H9 (cell line): Measurements from ENCODE around the gene NOTCH1. TPM values are rescaled to one million over a fixed set of nuclear protein-coding genes. Genes with fewer than 3 reads are reported as not detected.

ENCODE experiments used
- DNase-seq: peaks from one replicate; pipeline ENCODE4 v3.0.0-alpha.2; 2017
- H2AFZ ChIP-seq: one replicate; pipeline ENCODE4 v1.6.1; 2013; ENCODE audit warnings: mild to moderate bottlenecking, low read length, control low read depth, moderate library complexity
- H2AK5ac ChIP-seq: 2 replicates; pipeline ENCODE4 v1.6.1; 2013; ENCODE audit warnings: low read length, control low read depth, mixed read lengths; ENCODE audit not compliant: insufficient read length
- H2BK120ac ChIP-seq: one replicate; pipeline ENCODE4 v1.6.1; 2013; ENCODE audit warnings: low read depth, mild to moderate bottlenecking, low read length, control low read depth, inconsistent platforms; ENCODE audit not compliant: poor library complexity, severe bottlenecking
- H2BK12ac ChIP-seq: 2 replicates; pipeline ENCODE4 v1.6.1; 2013; ENCODE audit warnings: low read length, control low read depth, mixed read lengths, low read depth; ENCODE audit not compliant: insufficient read length
- H2BK15ac ChIP-seq: 2 replicates; pipeline ENCODE4 v1.6.1; 2013; ENCODE audit warnings: low read depth, low read length, control low read depth
- H2BK20ac ChIP-seq: one replicate; pipeline ENCODE4 v1.6.1; 2013; ENCODE audit warnings: low read depth, mild to moderate bottlenecking, low read length, control low read depth, inconsistent platforms; ENCODE audit not compliant: poor library complexity, severe bottlenecking
- H2BK5ac ChIP-seq: 2 replicates; pipeline ENCODE4 v1.6.1; 2013; ENCODE audit warnings: low read length, control low read depth, mixed read lengths; ENCODE audit not compliant: insufficient read length
- H3K14ac ChIP-seq: 2 replicates; pipeline ENCODE4 v1.6.1; 2013; ENCODE audit warnings: low read length, control low read depth; ENCODE audit not compliant: insufficient read depth
- H3K18ac ChIP-seq: 2 replicates; pipeline ENCODE4 v1.6.1; 2013; ENCODE audit warnings: low read depth, mild to moderate bottlenecking, mixed read lengths, low read length, control low read depth; ENCODE audit not compliant: insufficient read length
- H3K23ac ChIP-seq: 2 replicates; pipeline ENCODE4 v1.6.1; 2013; ENCODE audit warnings: low read length, control low read depth, mixed read lengths, low read depth; ENCODE audit not compliant: insufficient read length
- H3K23me2 ChIP-seq: 2 replicates; pipeline ENCODE4 v1.6.1; 2013; ENCODE audit warnings: low read depth, mild to moderate bottlenecking, mixed read lengths, low read length, control low read depth; ENCODE audit not compliant: insufficient read length, poor library complexity, severe bottlenecking
- H3K27ac ChIP-seq: 2 replicates; pipeline ENCODE4 v1.5.1; 2013; ENCODE audit warnings: low read length, control low read depth, mixed read lengths, low read depth; ENCODE audit not compliant: insufficient read length
- H3K27me3 ChIP-seq: 2 replicates; pipeline ENCODE4 v1.6.1; 2013; ENCODE audit warnings: low read length, control low read depth, inconsistent platforms; ENCODE audit not compliant: insufficient read depth
- H3K4ac ChIP-seq: 2 replicates; pipeline ENCODE4 v1.6.1; 2013; ENCODE audit warnings: low read depth, mild to moderate bottlenecking, control low read depth, inconsistent platforms, low read length, moderate library complexity
- H3K4me1 ChIP-seq: 2 replicates; pipeline ENCODE4 v1.6.1; 2013; ENCODE audit warnings: low read length, control low read depth, inconsistent platforms; ENCODE audit not compliant: insufficient read depth
- H3K4me2 ChIP-seq: 2 replicates; pipeline ENCODE4 v1.6.1; 2013; ENCODE audit warnings: low read length, control low read depth, mixed read lengths; ENCODE audit not compliant: insufficient read length, insufficient read depth
- H3K56ac ChIP-seq: 2 replicates; pipeline ENCODE4 v1.6.1; 2013; ENCODE audit warnings: low read depth, mild to moderate bottlenecking, mixed read lengths, low read length, control low read depth; ENCODE audit not compliant: insufficient read length
- H3K79me1 ChIP-seq: 2 replicates; pipeline ENCODE4 v1.6.1; 2013; ENCODE audit warnings: low read depth, mild to moderate bottlenecking, moderate library complexity, low read length, control low read depth, inconsistent platforms; ENCODE audit not compliant: insufficient read depth, poor library complexity, severe bottlenecking
- H3K79me2 ChIP-seq: 2 replicates; pipeline ENCODE4 v1.6.1; 2013; ENCODE audit warnings: low read length, control low read depth, inconsistent platforms; ENCODE audit not compliant: insufficient read depth
- H3K9ac ChIP-seq: 2 replicates; pipeline ENCODE4 v1.6.1; 2013; ENCODE audit warnings: low read length, control low read depth, mixed read lengths; ENCODE audit not compliant: insufficient read length; ENCODE audit errors: extremely low read depth
- H3K9me3 ChIP-seq: one replicate; pipeline ENCODE4 v1.6.1; 2013; ENCODE audit warnings: low read depth, low read length, inconsistent platforms; ENCODE audit not compliant: control insufficient read depth
- H3T11ph ChIP-seq: one replicate; pipeline ENCODE4 v1.6.1; 2013; ENCODE audit warnings: mild to moderate bottlenecking, low read length, control low read depth, inconsistent platforms
- H4K20me1 ChIP-seq: one replicate; pipeline ENCODE4 v1.6.1; 2013; ENCODE audit not compliant: control insufficient read depth, insufficient read length, insufficient read depth
- H4K5ac ChIP-seq: 2 replicates; pipeline ENCODE4 v1.6.1; 2013; ENCODE audit warnings: low read depth, mild to moderate bottlenecking, mixed read lengths, low read length, control low read depth; ENCODE audit not compliant: insufficient read length
- H4K8ac ChIP-seq: replicated peaks from 2 replicates; pipeline ENCODE4 v1.6.1; 2013; ENCODE audit warnings: low read length, control low read depth, mixed read lengths, low read depth; ENCODE audit not compliant: insufficient read length
- H4K91ac ChIP-seq: 2 replicates; pipeline ENCODE4 v1.6.1; 2013; ENCODE audit warnings: low read depth, mild to moderate bottlenecking, moderate library complexity, mixed read lengths, low read length, control low read depth; ENCODE audit not compliant: insufficient read length
- H3K27ac Mint-ChIP-seq, 3 experiments: 2 replicates in 2 of 3; 3 replicates in 1 of 3; pipeline ENCODE4 v1.8.0; 2020 to 2021; ENCODE audit warnings: mixed read lengths in 3 of 3, mild to moderate bottlenecking in 1 of 3, moderate library complexity in 1 of 3
- H3K27me3 Mint-ChIP-seq: 2 replicates; pipeline ENCODE4 v1.8.0; 2021; ENCODE audit warnings: low read depth, mild to moderate bottlenecking, moderate library complexity, mixed read lengths
- H3K36me3 Mint-ChIP-seq, 3 experiments: 2 replicates in 2 of 3; 3 replicates in 1 of 3; pipeline ENCODE4 v1.8.0; 2020 to 2021; ENCODE audit warnings: low read depth in 3 of 3, mixed read lengths in 3 of 3; ENCODE audit not compliant: insufficient read depth in 1 of 3
- H3K4me1 Mint-ChIP-seq, 2 experiments: 2 replicates each; pipeline ENCODE4 v1.8.0; 2020; ENCODE audit warnings: mixed read lengths in 2 of 2
- H3K4me3 Mint-ChIP-seq, 2 experiments: 2 replicates in 1 of 2; 3 replicates in 1 of 2; pipeline ENCODE4 v1.8.0; 2020 to 2021; ENCODE audit warnings: mild to moderate bottlenecking in 2 of 2, mixed read lengths in 2 of 2, moderate library complexity in 1 of 2
- H3K9me3 Mint-ChIP-seq, 2 experiments: 2 replicates in 1 of 2; 3 replicates in 1 of 2; pipeline ENCODE4 v1.8.0; 2020; ENCODE audit warnings: mild to moderate bottlenecking in 2 of 2, mixed read lengths in 2 of 2, moderate library complexity in 1 of 2
- WGBS: extraction: QIAGEN DNeasy Blood & Tissue Kit; methylation state at CpG from one replicate; pipeline ENCODE4 v1.1.7; 2013; ENCODE audit warnings: missing lambda C conversion rate, low lambda C conversion rate, mixed read lengths; ENCODE audit not compliant: insufficient read length; ENCODE audit errors: extremely low coverage; 5-methylcytosine and 5-hydroxymethylcytosine counted together
- total RNA-seq: library from RNA; stranded (reverse); gene quantifications from 2 replicates; pipeline ENCODE4 v1.2.1, GENCODE V29; 2021
- TF ChIP-seq, protein P1 (sequence below): fragments of 200-600 bp; sonication (generic); conservative IDR thresholded peaks from 3 replicates; pipeline ENCODE4 v1.8.0; 2021; ENCODE audit warnings: antibody characterized with exemption, mild to moderate bottlenecking

NOTCH1 gene
- total RNA-seq, 1 experiment from 2014 or later = 71.6 TPM

DNA sequence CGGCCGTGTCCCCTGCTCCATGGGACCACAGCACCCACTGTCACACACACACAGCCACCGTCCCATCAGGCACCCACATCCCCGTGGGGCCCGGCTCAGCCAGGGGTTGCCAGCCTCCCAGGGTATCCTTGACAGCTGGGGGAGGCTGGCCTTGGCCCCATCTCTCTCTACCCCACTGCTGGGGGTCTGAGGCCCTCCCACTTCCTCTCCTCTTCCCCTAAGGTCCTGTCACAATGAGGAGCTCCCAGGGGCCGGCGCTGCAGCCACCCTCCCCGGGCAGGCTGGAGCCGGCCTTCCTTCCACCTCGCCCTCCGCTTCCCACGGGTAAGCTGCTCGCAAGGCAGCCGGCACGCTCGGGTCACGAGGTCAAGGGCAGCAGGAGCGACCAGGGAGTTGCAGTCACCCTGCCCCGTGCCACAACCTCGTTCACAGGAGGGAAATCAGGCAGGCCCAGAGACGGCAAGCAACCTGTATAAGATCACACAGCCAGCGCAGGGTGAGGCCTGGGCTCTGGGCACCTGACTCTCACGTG, 38.6 kb upstream of the NOTCH1 start:
- Histone ChIP-seq H2BK20ac (no peak overlapping the region), H3K4me1 (peaks cover 4% of the 10 kb centered on the region; the same call in 1 of the 2 replicates), H3K27ac (no peak overlapping the region), H4K20me1 (no peaks in the 10 kb centered on the region), H2BK12ac (no peak overlapping the region), H2AFZ (no peak overlapping the region), H3K79me2 (no peaks in the 10 kb centered on the region), H4K8ac (no peak overlapping the region), H4K5ac (no peak overlapping the region), H3K27me3 (no peaks in the 10 kb centered on the region), H3K23ac (no peak overlapping the region), H3K79me1 (no peaks in the 10 kb centered on the region), H3K9me3 (no peaks in the 10 kb centered on the region), H2BK120ac (no peak overlapping the region), H3K18ac (no peak overlapping the region), H4K91ac (no peak overlapping the region), H3K56ac (no peak overlapping the region), H3K9ac (no peak overlapping the region), H3K23me2 (peaks cover 3% of the 10 kb centered on the region), H3K4ac (no peak overlapping the region), H2AK5ac (no peak overlapping the region), H2BK5ac (no peak overlapping the region), H3K14ac (no peak overlapping the region), H2BK15ac (no peak overlapping the region), H3K4me2 (no peak overlapping the region), H3T11ph (no peak overlapping the region)
- no peaks in the 10 kb centered on the region for H3K27me3 Mint-ChIP-seq
- 0 out of 7 replicates have a peak overlapping the region, but pooled peaks of 1 of the 3 experiments have one; percentile 21 for H3K27ac Mint-ChIP-seq
- peaks cover 0 to 5% of the 10 kb centered on the region in 2 experiments; a peak in 3 of 5 replicates for H3K9me3 Mint-ChIP-seq
- H3K4me1 Mint-ChIP-seq = peaks cover 29 to 43% of the 10 kb centered on the region in 2 experiments
- WGBS = no CpG with 5 or more reads among the region's 23 CpGs
- TF ChIP-seq, protein P1, sequence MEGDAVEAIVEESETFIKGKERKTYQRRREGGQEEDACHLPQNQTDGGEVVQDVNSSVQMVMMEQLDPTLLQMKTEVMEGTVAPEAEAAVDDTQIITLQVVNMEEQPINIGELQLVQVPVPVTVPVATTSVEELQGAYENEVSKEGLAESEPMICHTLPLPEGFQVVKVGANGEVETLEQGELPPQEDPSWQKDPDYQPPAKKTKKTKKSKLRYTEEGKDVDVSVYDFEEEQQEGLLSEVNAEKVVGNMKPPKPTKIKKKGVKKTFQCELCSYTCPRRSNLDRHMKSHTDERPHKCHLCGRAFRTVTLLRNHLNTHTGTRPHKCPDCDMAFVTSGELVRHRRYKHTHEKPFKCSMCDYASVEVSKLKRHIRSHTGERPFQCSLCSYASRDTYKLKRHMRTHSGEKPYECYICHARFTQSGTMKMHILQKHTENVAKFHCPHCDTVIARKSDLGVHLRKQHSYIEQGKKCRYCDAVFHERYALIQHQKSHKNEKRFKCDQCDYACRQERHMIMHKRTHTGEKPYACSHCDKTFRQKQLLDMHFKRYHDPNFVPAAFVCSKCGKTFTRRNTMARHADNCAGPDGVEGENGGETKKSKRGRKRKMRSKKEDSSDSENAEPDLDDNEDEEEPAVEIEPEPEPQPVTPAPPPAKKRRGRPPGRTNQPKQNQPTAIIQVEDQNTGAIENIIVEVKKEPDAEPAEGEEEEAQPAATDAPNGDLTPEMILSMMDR = no peak
- no peaks in the 10 kb centered on the region for H3K36me3 Mint-ChIP-seq
- DNase-seq = no peak
- H3K4me3 Mint-ChIP-seq = no peak overlapping the region
